GM19463 (cell line): ENCODE data around the gene FXYD7.
"Not testable (repeated sequence)": the region's sequence is repeated elsewhere in the genome, so short reads cannot be mapped to it uniquely, and the experiment has no call there.

Experiments used
- ATAC-seq: cut with Tn5 transposase; IDR thresholded peaks from one replicate; pipeline ENCODE4 v1.9.1; 2021; ENCODE audit warnings: mild to moderate bottlenecking, moderate library complexity; ENCODE audit not compliant: unreplicated experiment

Gene FXYD7

DNA sequence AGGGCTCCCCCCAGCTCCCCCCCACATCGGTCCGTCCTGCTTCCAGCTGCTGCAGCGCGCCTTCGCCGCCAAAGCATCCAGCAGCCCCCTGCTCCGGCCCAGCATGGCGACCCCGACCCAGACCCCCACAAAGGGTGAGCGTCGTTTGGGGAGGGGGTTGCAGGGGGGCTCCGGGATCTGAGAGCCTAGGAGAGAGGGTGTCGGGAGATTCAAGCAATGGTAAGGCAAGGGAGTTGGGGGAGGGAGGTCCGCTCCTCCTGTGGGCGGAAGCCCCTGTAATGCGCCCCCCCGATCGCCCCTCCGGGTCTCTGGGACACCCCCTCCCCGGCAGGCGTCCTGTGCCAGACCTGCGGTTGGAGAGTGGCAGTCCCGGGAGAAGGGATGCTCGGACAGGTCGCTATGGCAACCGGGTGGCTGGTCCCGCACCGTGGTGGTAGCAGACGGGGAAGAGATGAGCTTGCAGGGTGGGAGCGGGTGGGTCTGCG lies at the start of gene FXYD7:
Gene FXYD7 (plus strand): TSS at position 25 of the 485 bp plus-strand sequence. CDS start 79 bp downstream, at position 104.
- no peak for ATAC-seq

GRCh38 chr19:35093430-35093829 lies 49.6 kb upstream of the FXYD7 start:
- ATAC-seq, result no peak

DNA sequence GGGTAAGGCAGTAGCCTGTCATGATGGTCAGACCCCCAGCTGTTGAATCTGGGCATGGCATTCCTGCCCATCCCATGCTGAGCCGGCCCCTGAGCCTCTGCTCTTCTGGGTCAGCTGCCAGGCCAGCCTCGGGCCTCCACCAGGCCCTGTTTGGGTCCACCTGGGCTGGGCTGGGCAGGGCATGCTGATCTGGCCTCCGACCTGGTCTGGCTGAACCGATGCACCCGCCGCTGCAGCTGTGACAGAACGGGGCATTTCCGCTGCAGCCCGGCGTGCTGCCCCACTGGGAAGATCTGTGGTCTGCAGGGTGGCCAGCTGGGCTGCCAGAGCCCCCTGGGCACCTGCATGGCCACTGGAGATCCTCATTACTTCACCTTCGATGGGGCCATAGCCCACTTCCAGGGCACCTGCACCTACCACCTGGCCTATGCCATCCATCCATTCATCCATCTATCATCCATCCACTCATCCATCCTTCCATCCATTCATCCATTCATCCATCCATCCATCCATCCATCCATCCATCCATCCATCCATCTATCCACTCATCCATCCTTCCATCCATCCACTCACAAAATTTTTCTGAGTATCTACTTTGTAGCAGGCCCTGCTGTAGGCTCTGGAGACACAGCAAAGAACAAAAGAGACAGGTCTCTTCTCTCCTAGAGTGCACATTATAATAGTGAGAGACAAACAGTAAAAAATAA lies 49.0 kb upstream of the FXYD7 start:
- ATAC-seq, result no peak

DNA sequence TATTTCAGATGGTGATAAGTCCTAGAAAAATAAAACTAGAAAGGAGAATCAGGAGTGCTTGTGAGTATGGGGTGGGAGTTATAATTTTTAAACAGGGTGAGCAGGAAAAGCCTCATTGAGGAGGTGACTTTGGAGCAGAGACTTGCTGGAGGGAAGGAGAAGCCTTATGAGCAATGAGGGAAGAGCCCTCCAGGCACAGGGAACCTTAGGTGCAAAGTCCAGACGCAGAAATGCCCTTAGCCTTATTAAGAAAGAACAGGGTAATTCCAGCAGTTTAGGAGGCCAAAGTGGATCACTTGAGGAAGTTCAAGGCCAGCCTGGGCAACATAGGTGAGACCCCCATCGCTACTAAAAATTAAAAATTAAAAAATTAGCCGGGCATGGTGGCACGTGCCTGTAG lies 48.4 kb upstream of the FXYD7 start:
- ATAC-seq, result no peak

DNA sequence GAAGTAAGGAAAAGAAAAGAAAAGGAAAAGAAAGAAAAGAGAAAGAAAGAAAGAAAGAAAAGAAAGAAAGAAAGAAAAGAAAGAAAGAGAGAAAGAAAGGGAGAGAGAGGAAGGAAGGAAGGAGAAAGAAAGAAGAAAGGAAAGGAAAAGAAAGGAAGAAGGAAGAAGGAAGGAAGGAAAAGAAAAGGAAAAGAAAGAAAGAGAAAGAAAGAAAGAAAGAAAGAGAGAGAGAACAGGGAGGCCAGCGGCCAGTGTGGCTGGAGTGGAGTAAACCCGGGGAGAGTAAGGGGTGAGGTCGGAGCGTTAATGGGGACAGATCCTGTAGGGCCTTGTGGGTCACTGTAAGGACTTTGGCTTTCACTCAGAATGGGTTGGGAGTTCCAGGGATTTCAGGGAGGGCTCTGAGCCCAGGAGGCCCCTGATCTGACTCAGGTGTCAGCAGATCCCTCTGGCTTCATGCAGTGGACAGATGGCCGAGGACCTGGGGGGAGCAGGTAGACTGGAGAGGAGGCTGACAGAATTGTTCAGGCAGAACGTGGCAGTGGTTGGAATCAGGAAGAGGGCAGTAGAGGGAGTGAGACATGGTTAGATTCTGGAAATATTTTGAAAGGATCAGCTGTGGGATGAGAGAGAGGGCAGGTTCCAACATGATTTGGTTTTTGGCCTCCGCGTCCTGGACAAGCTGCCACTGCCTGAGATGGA lies 47.2 kb upstream of the FXYD7 start:
- ATAC-seq, result no peak

DNA sequence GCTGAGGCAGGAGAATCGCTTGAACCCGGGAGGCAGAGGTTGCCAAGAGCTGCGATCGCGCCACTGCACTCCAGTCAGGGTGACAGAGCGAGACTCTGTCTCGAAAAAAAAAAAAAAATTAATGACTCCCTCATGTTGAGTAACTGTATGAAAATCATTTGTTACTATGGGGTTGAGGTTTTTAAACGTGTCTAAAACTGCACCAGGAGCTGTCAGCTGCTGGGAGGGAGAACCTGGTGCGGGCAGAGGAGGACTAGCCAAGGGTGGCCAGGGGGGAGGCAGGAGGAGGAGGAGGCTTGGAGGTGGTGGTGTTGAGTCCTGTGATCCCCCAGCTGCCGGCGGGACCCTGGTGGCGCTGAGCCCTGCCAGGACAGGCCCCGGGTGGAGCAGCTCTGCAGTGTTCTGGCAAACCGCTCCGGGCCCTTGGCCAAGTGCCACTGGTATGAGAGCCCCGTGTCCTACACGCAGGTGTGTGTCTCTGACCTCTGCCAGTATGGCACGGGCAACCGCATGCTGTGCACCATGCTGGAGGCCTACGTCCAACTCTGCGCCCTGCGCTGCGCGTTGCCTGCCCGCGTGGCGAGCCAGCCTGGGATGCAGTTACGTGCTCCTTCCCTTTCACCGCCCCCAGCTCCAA lies 44.5 kb upstream of the FXYD7 start:
- no peak for ATAC-seq

DNA sequence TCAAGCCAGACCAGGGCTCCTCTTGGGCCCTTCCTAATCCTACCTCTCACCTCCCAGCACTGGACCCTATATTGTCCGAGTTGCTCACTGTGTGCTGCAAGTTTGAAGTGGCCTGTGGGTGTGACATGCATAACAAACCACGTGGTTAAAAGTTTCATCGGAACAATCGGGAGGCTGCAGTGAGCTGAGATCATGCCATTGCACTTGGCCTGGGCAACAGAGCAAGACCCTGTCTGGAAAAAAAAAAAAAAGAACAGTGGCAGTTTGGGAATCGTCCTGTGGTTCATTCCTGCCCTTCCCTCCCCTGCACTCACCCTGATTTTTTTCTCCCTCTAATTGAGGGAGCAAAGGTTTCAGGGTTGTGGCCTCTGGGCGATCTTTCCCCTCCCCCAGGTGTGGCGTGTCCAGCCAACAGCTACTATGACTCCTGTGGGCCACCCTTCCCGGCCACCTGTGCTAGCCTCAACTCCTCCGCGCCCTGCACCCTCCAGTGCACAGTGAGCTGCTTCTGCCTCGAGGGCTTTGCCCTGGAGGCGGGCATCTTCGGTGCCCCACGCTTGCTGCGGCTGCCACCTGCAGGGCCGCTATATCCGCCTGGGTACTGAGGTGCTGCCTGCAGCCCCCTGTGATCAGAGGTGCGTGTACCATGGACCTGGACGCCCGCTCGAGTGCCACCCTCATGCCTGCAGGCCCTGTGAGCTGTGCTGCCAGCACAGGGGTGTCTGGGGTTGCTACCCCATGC lies 43.7 kb upstream of the FXYD7 start:
- ATAC-seq, result no peak

DNA sequence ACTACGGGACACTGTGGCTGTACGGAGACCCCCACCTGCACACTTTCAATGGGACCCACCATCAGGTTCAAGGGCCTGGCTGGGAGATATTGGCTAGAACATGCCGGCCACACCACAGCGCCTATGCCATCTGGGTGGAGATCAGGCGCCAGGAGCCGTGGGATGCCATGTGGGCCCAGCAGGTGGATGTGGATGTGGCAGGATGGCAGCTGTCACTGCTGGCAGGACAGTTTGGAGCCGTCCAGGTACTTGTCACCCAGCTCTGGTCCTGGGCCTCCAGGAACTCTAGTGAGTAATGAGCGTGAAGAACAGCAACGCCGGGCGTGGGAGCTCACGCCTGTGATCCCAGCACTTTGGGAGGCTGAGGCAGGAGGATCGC lies 43.2 kb upstream of the FXYD7 start:
- ATAC-seq, result no peak

DNA sequence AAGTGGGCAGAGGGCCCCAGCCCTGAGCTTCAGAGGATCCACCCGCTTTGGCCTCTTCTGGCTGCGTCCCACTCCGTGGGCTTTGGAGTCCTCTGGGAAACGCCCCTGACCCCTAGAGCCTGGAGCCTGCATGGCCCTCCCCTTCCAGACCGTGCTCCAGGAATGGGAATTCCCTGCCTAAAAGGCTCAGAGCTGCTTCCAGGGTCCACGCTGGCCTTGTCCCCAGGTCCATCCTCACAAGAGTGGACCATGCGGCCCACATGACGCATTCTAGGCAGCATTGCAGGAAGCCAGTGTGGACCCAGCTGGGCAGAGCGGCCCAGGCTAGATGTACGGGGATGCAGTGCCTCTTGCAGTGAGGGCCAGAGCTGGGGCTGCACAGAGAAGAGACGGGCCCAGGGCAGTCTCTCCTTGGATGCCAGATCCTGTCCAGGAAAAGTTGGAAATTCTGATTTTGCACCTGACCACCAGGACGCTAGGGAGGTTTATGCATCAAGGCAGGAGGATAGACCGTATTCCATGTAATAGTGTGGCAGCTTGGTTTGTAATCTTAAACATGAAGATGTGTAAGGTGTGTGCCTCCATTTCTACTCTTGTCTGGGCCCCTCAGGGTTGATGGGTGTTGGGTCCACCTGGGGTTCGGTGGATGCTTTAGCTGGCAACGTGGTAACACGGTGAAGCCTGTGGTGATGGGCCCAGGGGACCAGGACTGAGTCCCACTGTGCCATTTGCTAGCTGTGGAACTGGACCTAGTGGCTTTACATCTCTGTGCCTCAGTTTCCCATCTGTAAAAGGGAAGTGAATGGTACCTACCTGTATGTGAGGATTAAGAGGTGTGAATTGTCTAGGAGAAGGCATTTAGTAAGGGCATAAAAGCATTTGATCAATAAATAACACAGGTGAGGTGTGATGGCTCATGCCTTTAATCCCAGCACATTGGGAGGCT lies 42.2 kb upstream of the FXYD7 start:
- ATAC-seq, result no peak

GRCh38 chr19:35101949-35102348 lies 41.1 kb upstream of the FXYD7 start:
- not testable (repeated sequence) for ATAC-seq

GRCh38 chr19:35103614-35104013 lies 39.4 kb upstream of the FXYD7 start:
- ATAC-seq, result not testable (repeated sequence)

DNA sequence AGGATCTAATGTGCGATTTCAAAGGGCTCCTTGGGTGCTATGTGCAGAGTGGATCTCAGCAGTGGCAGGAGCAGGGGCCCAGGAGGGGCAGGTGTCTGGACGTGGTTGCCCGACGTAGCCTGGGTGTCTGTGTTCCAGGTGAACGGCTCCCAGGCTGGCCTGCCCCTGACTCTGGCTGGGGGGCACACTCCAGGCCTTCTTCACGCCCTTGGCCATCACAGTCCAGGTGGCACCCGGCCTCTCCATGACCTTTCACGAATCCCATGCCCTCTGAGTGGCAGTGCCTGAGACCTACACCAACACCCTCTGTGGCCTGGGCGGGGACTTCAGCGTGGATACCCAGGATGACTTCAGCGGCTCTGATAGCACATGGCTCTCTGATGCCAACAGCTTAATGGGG lies 38.7 kb upstream of the FXYD7 start:
- no peak for ATAC-seq

GRCh38 chr19:35105047-35105410 lies 38.0 kb upstream of the FXYD7 start:
- ATAC-seq, result no peak

GRCh38 chr19:35105411-35106290 lies 37.4 kb upstream of the FXYD7 start:
- no peak for ATAC-seq

DNA sequence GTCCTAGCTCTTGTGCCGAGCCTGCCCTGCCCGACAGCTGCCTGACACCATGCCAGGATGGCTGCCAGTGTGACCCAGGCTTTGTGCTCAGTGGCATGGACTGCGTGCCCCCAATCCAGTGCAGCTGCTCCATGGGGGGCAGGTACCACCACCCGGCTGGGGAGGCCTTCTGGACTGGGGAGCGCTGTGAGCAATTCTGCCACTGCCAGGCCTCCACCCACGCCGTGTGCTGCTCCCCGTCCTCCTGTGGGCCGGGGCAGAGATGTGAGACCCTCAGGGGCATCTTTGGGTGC lies 36.8 kb upstream of the FXYD7 start:
- no peak for ATAC-seq

- ATAC-seq, result no peak
Observed at GRCh38 chr19:35106898-35107541, 36.0 kb upstream of the FXYD7 start.

DNA sequence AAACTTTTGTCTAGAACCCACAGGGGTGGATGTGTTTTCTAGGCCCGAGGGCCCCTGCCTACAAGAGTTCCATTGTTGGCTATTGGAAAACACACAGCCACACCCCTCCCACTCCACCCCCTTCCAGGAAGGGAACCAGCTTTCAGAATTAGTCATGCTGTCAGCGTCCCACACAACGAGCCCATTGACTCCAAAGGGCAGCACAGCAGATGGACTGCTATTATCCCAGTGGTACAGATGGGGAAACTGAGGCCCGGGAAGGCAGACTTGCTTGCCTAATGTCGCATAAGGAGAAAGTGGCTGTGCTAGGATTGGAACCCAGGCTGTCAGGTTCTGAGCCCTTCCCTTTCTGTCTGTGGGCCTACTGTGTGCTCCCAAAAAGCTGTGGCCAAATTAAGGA lies 35.5 kb upstream of the FXYD7 start:
- ATAC-seq, result no peak

GRCh38 chr19:35108730-35109129 lies 34.3 kb upstream of the FXYD7 start:
- no peak for ATAC-seq
